NCI-H1105 treated with DMSO at 0.1 percent for 48 hours (cell line): ENCODE data around the gene ZNF689.
"Not testable (repeated sequence)": the region's sequence is repeated elsewhere in the genome, so short reads cannot be mapped to it uniquely, and the experiment has no call there.

ENCODE experiments used
- DNase-seq: peaks from one replicate; lab custom pipeline; 2025; lab: John Stamatoyannopoulos, UW

The ZNF689 gene

GRCh38 chr16:30600215-30600614 is 10.0 kb downstream of the ZNF689 start:
- peak; percentile 18 for DNase-seq

GRCh38 chr16:30592871-30593270 is 17.3 kb downstream of the ZNF689 start:
- no peak for DNase-seq

- DNase-seq = not testable (repeated sequence)
Observed at GRCh38 chr16:30590869-30591268, 19.3 kb downstream of the ZNF689 start.

GRCh38 chr16:30589582-30589981 is 20.6 kb downstream of the ZNF689 start:
- DNase-seq = not testable (repeated sequence)

GRCh38 chr16:30588651-30589050 is 21.5 kb downstream of the ZNF689 start:
- DNase-seq = no peak

- DNase-seq = peak; percentile 99
Observed at GRCh38 chr16:30585400-30586191, 24.6 kb downstream of the ZNF689 start, which contains the start of gene ZNF785. Gene ZNF785 (minus strand): TSS chr16:30585697. CDS start chr16:30585611, 86 bp downstream.

- peak; percentile 37 for DNase-seq
Observed at GRCh38 chr16:30585022-30585399, 25.2 kb downstream of the ZNF689 start.

GRCh38 chr16:30582611-30583340 is 27.4 kb downstream of the ZNF689 start:
- no peak for DNase-seq

GRCh38 chr16:30581457-30581856 is 28.7 kb downstream of the ZNF689 start:
- DNase-seq = no peak

GRCh38 chr16:30574678-30575077 is 35.5 kb downstream of the ZNF689 start:
- DNase-seq = no peak

- peak; percentile 98 for DNase-seq
Observed at GRCh38 chr16:30571445-30572322, 38.5 kb downstream of the ZNF689 start, which contains the start of gene ZNF688. Gene ZNF688 (minus strand): TSS chr16:30571714. CDS start chr16:30571629, 85 bp downstream.

- peak; percentile 40 for DNase-seq
Observed at GRCh38 chr16:30570636-30571444, 39.3 kb downstream of the ZNF689 start.

GRCh38 chr16:30569746-30570635 is 40.2 kb downstream of the ZNF689 start:
- no peak for DNase-seq

GRCh38 chr16:30569281-30569680 is 40.9 kb downstream of the ZNF689 start:
- DNase-seq = no peak

- DNase-seq = no peak
Observed at GRCh38 chr16:30567991-30568638, 42.1 kb downstream of the ZNF689 start.

- no peak for DNase-seq
Observed at GRCh38 chr16:30567160-30567990, 42.8 kb downstream of the ZNF689 start.

GRCh38 chr16:30566531-30566930 is 43.7 kb downstream of the ZNF689 start:
- no peak for DNase-seq

- no peak for DNase-seq
Observed at GRCh38 chr16:30565984-30566383, 44.2 kb downstream of the ZNF689 start.

GRCh38 chr16:30565526-30565925 is 44.7 kb downstream of the ZNF689 start:
- DNase-seq = no peak
